Ovary (tissue), 3 donors: ENCODE results near the gene URI1.

ENCODE experiments used
- CTCF ChIP-seq, 3 donors: fragments of 450-650 bp in 2 of 3; fragments of 200-600 bp in 1 of 3; IDR thresholded peaks; one replicate each; pipeline versions ENCODE4 v1.5.1 to v1.8.0; 2016 to 2022; ENCODE audit warnings: antibody characterized with exemption in 3 of 3, mild to moderate bottlenecking in 1 of 3
- POLR2A ChIP-seq: fragments of 450-650 bp; IDR thresholded peaks from one replicate; pipeline ENCODE4 v1.6.1; 2017; ENCODE audit warnings: antibody characterized with exemption, mild to moderate bottlenecking, moderate library complexity
- donor health status: DM: no; HTN: no; CAD: no.

DNA sequence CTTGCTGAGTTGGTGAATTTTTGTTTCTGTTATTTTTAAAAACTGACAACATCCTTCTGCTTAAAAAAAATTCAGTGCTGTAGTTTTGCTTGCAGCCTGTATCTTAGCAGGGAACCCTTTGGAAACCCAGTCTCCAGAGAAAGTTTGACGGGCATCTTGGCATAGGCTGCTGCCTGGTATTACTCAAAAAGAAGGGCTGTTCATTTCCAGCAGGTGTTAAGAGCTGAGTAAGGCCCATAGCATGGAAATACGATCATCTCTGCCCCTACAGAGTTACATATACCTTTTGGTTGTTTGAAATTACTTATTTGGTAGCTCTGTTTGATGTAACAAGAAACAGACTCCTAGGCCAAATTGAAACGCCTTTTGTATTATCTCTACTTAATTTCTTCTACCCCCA lies 41.5 kb downstream of the URI1 start:
- TF ChIP-seq CTCF (IDR thresholded peaks at IDR 0.05) (no peak), POLR2A (no peak)
